HG03139 (cell line): Measurements from ENCODE around the gene DCUN1D1.
A peak's percentile ranks its signal among the peaks of the same experiment; 100 is the strongest.

ENCODE experiments used
- ATAC-seq: cut with Tn5 transposase; IDR thresholded peaks from one replicate; pipeline ENCODE4 v1.9.1; 2021; ENCODE audit not compliant: unreplicated experiment

Gene DCUN1D1

DNA sequence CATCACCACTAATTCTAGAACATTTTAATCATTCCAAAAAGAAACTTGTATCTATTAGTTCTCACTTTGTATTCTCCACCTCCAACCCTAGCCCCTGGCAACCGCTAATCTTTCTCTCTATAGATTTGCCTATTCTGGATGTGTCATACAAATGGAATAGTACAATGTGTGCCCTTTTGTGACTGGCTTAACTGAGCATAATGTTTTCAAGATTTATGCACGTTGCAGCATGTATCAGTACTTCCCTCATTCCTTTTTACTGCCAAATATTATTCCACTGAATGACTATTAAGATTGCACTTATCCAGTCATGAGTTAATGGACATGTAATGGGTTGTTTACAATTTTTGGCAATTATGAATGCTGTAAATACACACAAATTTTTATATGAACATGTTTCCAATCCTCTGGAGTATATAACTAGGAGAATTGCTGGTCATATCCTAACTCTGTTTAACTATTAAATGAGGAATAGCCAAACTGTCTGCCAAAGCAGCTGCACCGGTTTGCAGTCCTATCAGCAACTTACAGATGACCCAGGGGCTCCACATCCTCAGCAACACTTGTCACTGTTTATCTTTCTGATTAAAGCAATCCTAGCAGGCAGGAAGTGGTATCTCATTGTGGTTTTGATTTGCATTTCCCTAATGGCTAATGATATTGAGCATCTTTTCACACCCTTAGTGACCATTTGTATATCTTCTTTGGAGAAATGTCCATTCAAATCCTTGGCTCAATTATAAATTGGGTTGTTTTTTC lies 42.9 kb downstream of the DCUN1D1 start:
- peak; percentile 95 for ATAC-seq

DNA sequence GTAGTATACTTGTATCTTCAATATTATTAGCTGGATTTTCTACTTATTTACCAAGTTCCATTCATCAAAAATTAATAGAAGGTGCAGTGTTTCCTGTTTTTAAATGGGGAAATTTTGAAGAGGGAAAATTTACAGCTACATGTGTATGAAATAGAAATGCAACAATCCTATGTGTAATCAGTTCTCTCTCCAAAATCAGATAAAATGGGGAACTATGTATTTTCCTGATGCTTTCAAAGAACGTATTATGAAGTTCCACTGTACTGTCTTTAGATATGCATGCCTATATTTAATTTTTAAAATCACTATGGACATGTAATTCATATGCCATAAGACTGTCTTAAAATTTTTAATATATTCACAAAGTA lies 43.4 kb downstream of the DCUN1D1 start:
- no peak for ATAC-seq

GRCh38 chr3:182936239-182936917 lies 44.0 kb downstream of the DCUN1D1 start:
- ATAC-seq = no peak

DNA sequence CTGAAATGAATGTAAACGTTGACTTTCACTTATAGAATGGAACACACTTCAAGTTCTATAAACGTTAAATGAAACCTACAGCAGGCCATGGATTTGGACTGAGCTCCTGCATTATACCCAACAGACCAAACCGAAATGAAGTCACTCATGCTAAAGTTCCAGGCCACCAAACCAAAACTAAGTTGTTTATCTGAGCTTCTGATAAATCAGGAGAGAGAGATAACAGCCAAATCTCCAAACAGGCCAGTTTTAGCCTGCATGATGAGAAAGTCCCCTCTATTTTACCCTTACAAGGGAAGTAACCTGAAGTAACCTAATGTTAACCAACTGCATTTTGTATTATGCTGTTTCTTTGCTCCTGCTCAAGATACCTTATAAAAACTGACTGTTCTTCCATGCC lies 44.5 kb downstream of the DCUN1D1 start:
- ATAC-seq = no peak

DNA sequence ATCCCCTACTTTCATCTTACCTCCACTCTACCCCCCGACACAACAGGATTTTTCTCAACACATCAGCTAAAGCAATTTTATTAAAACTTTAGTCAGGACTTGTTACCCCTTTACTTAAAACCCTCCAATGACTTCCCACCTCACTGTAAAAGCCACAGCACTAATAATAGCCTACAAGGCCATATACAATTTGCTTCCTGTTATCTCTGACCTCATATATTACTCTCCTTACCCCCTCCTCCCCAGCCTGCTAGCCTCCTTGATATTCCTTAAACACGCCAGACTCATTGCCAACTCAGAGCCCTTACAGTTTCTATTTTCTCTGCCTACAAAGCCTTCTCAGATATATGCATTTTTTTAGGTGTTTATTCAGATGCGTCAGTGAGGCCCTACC lies 54.4 kb downstream of the DCUN1D1 start:
- ATAC-seq = peak; percentile 24

- ATAC-seq = peak; percentile 94
These were observed 54.9 kb downstream of the DCUN1D1 start for GRCh38 chr3:182925330-182925943.

DNA sequence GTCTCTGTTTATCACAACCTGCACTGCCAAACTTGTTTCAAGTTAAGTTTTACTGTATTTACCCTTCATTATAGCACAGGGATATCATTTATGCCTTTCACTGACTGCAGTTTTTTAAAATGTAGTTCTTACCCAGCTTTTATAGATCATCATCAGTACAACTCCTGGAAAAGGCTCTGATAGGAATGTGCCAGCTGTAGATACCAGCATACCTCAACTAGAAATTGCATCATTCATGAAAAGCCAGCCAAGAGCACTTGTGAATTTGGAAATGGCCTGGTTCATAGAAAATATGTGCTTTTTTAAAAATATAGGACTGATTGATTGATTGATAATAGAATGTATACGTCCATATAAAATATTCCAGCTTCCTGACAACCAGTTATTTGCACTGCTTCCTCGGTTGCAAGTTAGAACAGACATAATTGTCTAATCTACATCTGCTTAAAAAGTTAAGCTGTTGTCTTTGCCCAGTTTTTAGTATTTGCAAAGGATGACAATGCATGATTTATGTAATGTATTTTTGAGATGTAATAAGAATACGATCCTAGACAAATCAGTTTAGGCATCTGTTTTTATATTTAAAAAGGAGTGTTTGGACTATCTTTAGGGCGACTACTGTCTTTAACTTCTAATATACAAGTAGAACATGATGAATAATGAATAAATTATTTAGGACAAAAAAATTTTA lies 58.5 kb downstream of the DCUN1D1 start:
- ATAC-seq = no peak

DNA sequence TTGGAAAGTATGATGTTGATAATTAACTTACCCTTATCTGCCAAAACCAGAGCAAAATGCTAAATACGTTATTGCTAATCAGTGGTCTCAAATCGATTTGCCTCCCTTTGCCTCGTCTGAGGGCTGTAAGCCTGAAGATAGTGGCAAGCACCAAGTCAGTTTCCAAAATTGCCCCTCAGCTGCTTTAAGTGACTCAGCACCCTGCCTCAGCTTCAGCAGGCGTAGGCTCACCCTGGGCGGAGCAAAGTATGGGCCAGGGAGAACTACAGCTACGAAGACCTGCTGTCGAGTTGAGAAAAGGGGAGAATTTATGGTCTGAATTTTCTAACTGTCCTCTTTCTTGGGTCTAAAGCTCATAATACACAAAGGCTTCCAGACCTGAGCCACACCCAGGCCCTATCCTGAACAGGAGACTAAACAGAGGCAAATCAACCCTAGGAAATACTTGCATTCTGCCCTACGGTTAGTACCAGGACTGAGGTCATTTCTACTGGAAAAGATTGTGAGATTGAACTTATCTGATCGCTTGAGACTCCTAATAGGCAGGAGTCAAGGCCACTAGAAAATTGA lies 59.7 kb downstream of the DCUN1D1 start:
- ATAC-seq = no peak

DNA sequence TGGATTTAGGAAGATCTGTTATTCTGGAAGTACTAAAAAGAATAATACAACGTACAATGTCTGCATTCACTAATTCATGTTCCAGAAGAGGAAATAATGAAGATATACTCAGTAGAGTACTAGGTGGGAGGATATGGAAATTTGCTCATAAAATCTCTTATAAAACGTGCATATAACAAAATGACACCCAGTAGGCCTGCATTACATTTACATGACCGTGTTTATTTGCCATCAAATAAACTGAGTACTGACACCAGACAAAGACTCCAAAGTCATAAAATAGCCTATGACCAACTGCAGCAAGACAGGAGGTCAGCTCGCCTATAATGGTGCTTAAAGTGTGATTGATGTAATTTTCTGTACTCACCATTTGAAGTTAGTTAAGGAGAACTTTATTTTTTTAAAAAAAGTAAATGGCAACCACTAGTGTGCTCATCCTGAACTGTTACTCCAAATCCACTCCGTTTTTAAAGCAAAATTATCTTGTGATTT lies 60.4 kb downstream of the DCUN1D1 start:
- ATAC-seq = no peak

DNA sequence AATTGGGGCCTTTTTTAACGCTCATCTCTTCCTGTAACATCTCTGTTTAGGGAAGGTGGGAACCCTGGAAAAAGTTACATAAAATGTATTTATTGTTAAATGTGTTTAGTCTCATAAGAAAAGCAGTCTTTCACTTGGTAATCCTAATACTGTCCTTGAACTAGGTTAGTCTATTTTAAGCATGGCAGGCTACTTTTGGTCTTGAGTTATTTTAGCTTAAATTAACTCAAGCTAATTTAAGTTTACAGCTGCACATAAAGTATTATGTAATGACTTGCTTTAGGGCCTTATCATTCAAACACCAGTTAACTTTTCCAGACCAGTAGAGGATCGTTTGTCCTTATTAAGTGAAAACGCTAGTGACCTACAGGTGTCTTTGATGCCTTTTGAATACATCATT lies 63.2 kb downstream of the DCUN1D1 start:
- ATAC-seq = no peak

- ATAC-seq = peak; percentile 49
These were observed 66.0 kb downstream of the DCUN1D1 start for GRCh38 chr3:182914341-182914740.

- ATAC-seq = peak; percentile 92
These were observed 66.4 kb downstream of the DCUN1D1 start for GRCh38 chr3:182913889-182914288.

GRCh38 chr3:182912474-182912873 lies 67.9 kb downstream of the DCUN1D1 start:
- ATAC-seq = no peak

DNA sequence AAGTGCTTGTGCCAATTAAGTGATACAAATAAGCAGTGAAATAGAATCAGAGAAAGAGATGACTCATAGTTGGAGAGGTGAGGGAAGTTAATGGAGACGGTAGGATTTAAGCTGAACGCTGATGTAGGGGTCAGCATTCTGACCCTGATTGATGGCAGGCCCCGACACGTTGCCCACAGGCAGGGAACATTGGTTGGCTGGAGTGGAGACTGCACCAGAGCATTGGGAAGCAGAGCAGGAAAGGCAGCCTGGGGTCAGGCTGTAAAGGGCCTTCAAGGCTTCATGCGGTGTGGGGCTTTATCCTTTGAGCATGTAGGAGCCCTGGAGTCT lies 68.6 kb downstream of the DCUN1D1 start:
- no peak for ATAC-seq

GRCh38 chr3:182910936-182911781 lies 69.2 kb downstream of the DCUN1D1 start:
- no peak for ATAC-seq

GRCh38 chr3:182909318-182910040 lies 70.9 kb downstream of the DCUN1D1 start:
- ATAC-seq = no peak

- ATAC-seq = no peak
These were observed 71.9 kb downstream of the DCUN1D1 start for GRCh38 chr3:182908471-182908870.

DNA sequence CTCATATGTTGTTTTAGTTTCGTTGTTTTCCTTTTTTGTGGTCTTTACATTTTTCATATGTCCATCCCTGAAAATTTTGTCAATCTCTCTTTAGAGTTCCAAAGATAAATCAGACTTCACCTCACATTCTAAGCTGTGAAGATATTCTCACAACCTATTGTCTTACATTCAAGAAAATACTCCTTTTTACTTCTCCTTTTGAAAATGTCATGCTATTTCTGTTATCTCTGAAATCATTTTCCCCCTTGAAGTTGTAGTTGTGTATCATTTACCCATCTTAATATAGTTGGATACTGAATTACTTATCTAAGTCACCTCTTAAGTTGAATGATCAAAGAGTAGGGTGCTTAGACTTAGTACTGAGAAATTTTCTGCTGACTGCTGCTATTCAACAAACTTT lies 74.3 kb downstream of the DCUN1D1 start:
- no peak for ATAC-seq

GRCh38 chr3:182905623-182906022 lies 74.7 kb downstream of the DCUN1D1 start:
- no peak for ATAC-seq

DNA sequence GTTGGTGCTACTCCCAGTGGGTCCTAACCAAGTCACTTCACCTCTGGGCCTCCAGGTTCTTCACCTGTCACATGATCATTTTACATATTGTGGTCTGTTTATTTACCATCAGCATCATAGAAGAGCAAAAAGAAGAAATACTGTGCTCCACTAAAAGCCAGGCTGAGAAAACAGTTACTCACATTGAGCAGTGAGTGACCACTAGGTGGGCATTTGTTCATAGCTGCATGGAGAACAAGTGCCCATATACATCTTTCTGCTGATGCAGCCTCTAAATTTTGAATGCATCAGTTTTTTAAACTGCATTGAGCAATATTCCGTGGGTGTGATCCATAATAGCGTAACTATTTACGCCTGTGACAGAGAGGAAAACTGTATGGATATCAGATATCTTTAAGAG lies 76.2 kb downstream of the DCUN1D1 start:
- ATAC-seq = no peak
